HCT116 (cell line): ENCODE measurements around the gene GREM2. TPM values are rescaled to one million over a fixed set of nuclear protein-coding genes. Genes with fewer than 3 reads are reported as not detected.

ENCODE experiments used
- ATAC-seq: fragments of 200-7000 bp; cut with Tn5 transposase; 2 replicates; pipeline ENCODE4 v1.9.1; 2020; ENCODE audit warnings: mild to moderate bottlenecking, moderate library complexity
- BruUV-seq: library from RNA; stranded (reverse); fragments of 400-500 nt; replicated peaks from 2 replicates; lab custom pipeline; 2021; lab: Mats Ljungman, UMichigan
- CTCF ChIA-PET: fragments of 300-600 bp; sonication (Branson Sonifier 250); formaldehyde crosslinking; loops from one replicate; lab custom pipeline; 2021; ENCODE audit warnings: antibody characterized with exemption; lab: Charles Lee
- POLR2A ChIA-PET: fragments of 300-600, 350-600 bp; sonication (Branson Sonifier 250); formaldehyde crosslinking; loops from one replicate; lab custom pipeline; 2021; ENCODE audit warnings: antibody characterized with exemption; lab: Charles Lee
- RAD21 ChIA-PET, 2 experiments: fragments of 300-600 bp; sonication (Branson Sonifier 250); formaldehyde crosslinking; loops; one replicate each; lab custom pipeline; 2023; ENCODE audit warnings: low total read pairs in 2 of 2; ENCODE audit not compliant: uncharacterized antibody in 2 of 2, unreplicated experiment in 2 of 2, low non-redundant PET in 1 of 2; lab: Charles Lee
- DNase-seq: peaks from one replicate; pipeline ENCODE4 v3.0.0-alpha.2; 2010; ENCODE audit warnings: low read depth, low spot score
- H2AFZ ChIP-seq: fragments of 200-600 bp; shearing (Covaris generic), sonication (generic); 2 replicates; pipeline ENCODE4 v1.6.1; 2017; ENCODE audit warnings: low read depth, mixed run types, mixed read lengths, antibody characterized with exemption, low read length; ENCODE audit not compliant: poor library complexity, severe bottlenecking
- H3K27ac ChIP-seq: 2 replicates; pipeline ENCODE4 v1.5.1; 2012; ENCODE audit warnings: low read depth, low read length
- H3K27me3 ChIP-seq: fragments of 200-600 bp; sonication (generic); 2 replicates; pipeline ENCODE4 v1.6.1; 2016; ENCODE audit warnings: mixed run types, low read length, mixed read lengths; ENCODE audit not compliant: insufficient read depth
- H3K36me3 ChIP-seq, 2 experiments: fragments of 200-500 bp in 1 of 2; fragments of 200-600 bp in 1 of 2; sonication (Bioruptor generic) in 1 of 2; sonication (generic) in 1 of 2; 2 replicates each; pipeline versions ENCODE4 v1.5.1 to v1.6.1; 2014 to 2016; ENCODE audit warnings: low read length in 2 of 2, inconsistent platforms in 1 of 2, mixed read lengths in 1 of 2, mixed run types in 1 of 2; ENCODE audit not compliant: insufficient read depth in 2 of 2, control insufficient read depth in 1 of 2
- H3K4me1 ChIP-seq, 2 experiments: fragments of 200-600 bp in 1 of 2; sonication (generic) in 1 of 2; 2 replicates each; pipeline versions ENCODE4 v1.5.1 to v1.6.1; 2012 to 2017; ENCODE audit warnings: low read length in 2 of 2, inconsistent platforms in 1 of 2, mild to moderate bottlenecking in 1 of 2, mixed read lengths in 1 of 2, mixed run types in 1 of 2, moderate library complexity in 1 of 2; ENCODE audit not compliant: insufficient read depth in 2 of 2, control insufficient read depth in 1 of 2
- H3K4me2 ChIP-seq: fragments of 200-600 bp; sonication (generic); 2 replicates; pipeline ENCODE4 v1.6.1; 2017; ENCODE audit warnings: mixed run types, low read length, mixed read lengths
- H3K4me3 ChIP-seq, 2 experiments: fragments of 200-600 bp in 1 of 2; sonication (generic) in 1 of 2; replicated peaks in 1 of 2; 2 replicates each; pipeline ENCODE4 v1.5.1; 2011 to 2016; ENCODE audit warnings: low read length in 2 of 2, control low read depth in 1 of 2, low read depth in 1 of 2, mild to moderate bottlenecking in 1 of 2, mixed read lengths in 1 of 2, mixed run types in 1 of 2
- H3K79me2 ChIP-seq: fragments of 200-600 bp; sonication (generic); 2 replicates; pipeline ENCODE4 v1.6.1; 2017; ENCODE audit warnings: mild to moderate bottlenecking, mixed run types, low read length, moderate library complexity, mixed read lengths; ENCODE audit not compliant: insufficient read depth
- H3K9ac ChIP-seq: fragments of 200-600 bp; sonication (generic); 2 replicates; pipeline ENCODE4 v1.6.1; 2016; ENCODE audit warnings: low read length, mixed read lengths
- H3K9me2 ChIP-seq: fragments of 200-600 bp; sonication (generic), shearing (Covaris generic); 2 replicates; pipeline ENCODE4 v1.6.1; 2017; ENCODE audit warnings: mixed run types, mild to moderate bottlenecking, moderate library complexity; ENCODE audit not compliant: insufficient read depth
- H3K9me3 ChIP-seq, 2 experiments: fragments of 200-500 bp in 1 of 2; fragments of 200-600 bp in 1 of 2; sonication (Bioruptor generic) in 1 of 2; sonication (generic) in 1 of 2; 2 replicates each; pipeline ENCODE4 v1.6.1; 2014 to 2017; ENCODE audit warnings: low read length in 2 of 2, mixed read lengths in 2 of 2, inconsistent platforms in 1 of 2, low read depth in 1 of 2, mild to moderate bottlenecking in 1 of 2, mixed run types in 1 of 2, moderate library complexity in 1 of 2; ENCODE audit not compliant: control insufficient read depth in 1 of 2, insufficient read depth in 1 of 2
- H4K20me1 ChIP-seq: fragments of 200-600 bp; sonication (generic), shearing (Covaris generic); 2 replicates; pipeline ENCODE4 v1.6.1; 2017; ENCODE audit warnings: mixed run types, mild to moderate bottlenecking, moderate library complexity; ENCODE audit not compliant: insufficient read depth
- CBX3 ChIP-seq: IDR thresholded peaks from 2 replicates; pipeline ENCODE4 v1.6.1; 2012; ENCODE audit warnings: low read depth
- CEBPB ChIP-seq: IDR thresholded peaks from 2 replicates; pipeline ENCODE4 v1.6.1; 2012; ENCODE audit warnings: low read depth
- ELF1 ChIP-seq: IDR thresholded peaks from 2 replicates; pipeline ENCODE4 v1.6.1; 2012; ENCODE audit warnings: low read depth, borderline replicate concordance
- EZH2phosphoT487 ChIP-seq: fragments of 200-600 bp; IDR thresholded peaks from 2 replicates; pipeline ENCODE4 v1.6.1; 2018; ENCODE audit warnings: antibody characterized with exemption, borderline replicate concordance
- FOSL1 ChIP-seq: IDR thresholded peaks from 2 replicates; pipeline ENCODE4 v1.6.1; 2012; ENCODE audit warnings: low read depth
- JUND ChIP-seq: IDR thresholded peaks from 2 replicates; pipeline ENCODE4 v1.6.1; 2012
- POLR2A ChIP-seq: IDR thresholded peaks from 2 replicates; pipeline ENCODE4 v1.7.0; 2011; ENCODE audit warnings: borderline replicate concordance; ENCODE audit not compliant: insufficient read depth, insufficient read length; ENCODE audit errors: extremely low read depth
- POLR2AphosphoS5 ChIP-seq: IDR thresholded peaks from 2 replicates; pipeline ENCODE4 v1.6.1; 2011; ENCODE audit warnings: mild to moderate bottlenecking, low read depth, low read length, moderate library complexity
- TCF7L2 ChIP-seq: IDR thresholded peaks from 2 replicates; pipeline ENCODE4 v1.7.0; 2011; ENCODE audit warnings: borderline replicate concordance, inconsistent platforms; ENCODE audit not compliant: insufficient read depth, insufficient read length; ENCODE audit errors: extremely low read depth
- YY1 ChIP-seq: IDR thresholded peaks from 2 replicates; pipeline ENCODE4 v1.6.1; 2011; ENCODE audit warnings: low read length, low read depth, moderate library complexity, mild to moderate bottlenecking; ENCODE audit not compliant: insufficient replicate concordance; ENCODE audit errors: extremely low read depth
- ZFX ChIP-seq: fragments of 450-650 bp; IDR thresholded peaks from 2 replicates; pipeline ENCODE4 v1.6.1; 2017
- ZNF274 ChIP-seq: fragments of 200-500 bp; sonication (Bioruptor generic); IDR thresholded peaks from 2 replicates; pipeline ENCODE4 v1.6.1; 2014; ENCODE audit warnings: mild to moderate bottlenecking, low read depth, low read length, inconsistent platforms
- intact Hi-C: fragments of 100-400 bp; cut with micrococcal nuclease; formaldehyde crosslinking; loops from 2 replicates; pipeline ENCODE4 v1.10.0; 2022
- total RNA-seq: library from RNA; stranded (reverse); gene quantifications from one replicate; pipeline ENCODE4 v1.2.1, GENCODE V29; 2021; ENCODE audit not compliant: unreplicated experiment
- TF ChIP-seq, protein P1 (sequence below): IDR thresholded peaks from 2 replicates; pipeline ENCODE4 v1.6.1; 2011; ENCODE audit warnings: mild to moderate bottlenecking, low read length, moderate library complexity; ENCODE audit not compliant: insufficient replicate concordance; ENCODE audit errors: extremely low read depth

GREM2 gene
- total RNA-seq, 1 experiment from 2014 or later, result not detected

- no peak overlapping the region for H3K4me3 ChIP-seq
- no TSS peak for BruUV-seq
- no peak overlapping the region for H3K9ac ChIP-seq
- POLR2A ChIA-PET, result no interaction called here
- H3K27me3 ChIP-seq, result no peaks in the 10 kb centered on the region
- no peak for TF ChIP-seq EZH2phosphoT487
- TF ChIP-seq CEBPB, result no peak
- TF ChIP-seq, protein P1, sequence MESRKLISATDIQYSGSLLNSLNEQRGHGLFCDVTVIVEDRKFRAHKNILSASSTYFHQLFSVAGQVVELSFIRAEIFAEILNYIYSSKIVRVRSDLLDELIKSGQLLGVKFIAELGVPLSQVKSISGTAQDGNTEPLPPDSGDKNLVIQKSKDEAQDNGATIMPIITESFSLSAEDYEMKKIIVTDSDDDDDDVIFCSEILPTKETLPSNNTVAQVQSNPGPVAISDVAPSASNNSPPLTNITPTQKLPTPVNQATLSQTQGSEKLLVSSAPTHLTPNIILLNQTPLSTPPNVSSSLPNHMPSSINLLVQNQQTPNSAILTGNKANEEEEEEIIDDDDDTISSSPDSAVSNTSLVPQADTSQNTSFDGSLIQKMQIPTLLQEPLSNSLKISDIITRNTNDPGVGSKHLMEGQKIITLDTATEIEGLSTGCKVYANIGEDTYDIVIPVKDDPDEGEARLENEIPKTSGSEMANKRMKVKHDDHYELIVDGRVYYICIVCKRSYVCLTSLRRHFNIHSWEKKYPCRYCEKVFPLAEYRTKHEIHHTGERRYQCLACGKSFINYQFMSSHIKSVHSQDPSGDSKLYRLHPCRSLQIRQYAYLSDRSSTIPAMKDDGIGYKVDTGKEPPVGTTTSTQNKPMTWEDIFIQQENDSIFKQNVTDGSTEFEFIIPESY, result no peak
- no peak for TF ChIP-seq ZNF274
- TF ChIP-seq, all 23 proteins: peak for 0
- no peak overlapping the region for H2AFZ ChIP-seq
- no peaks in the 10 kb centered on the region for H3K36me3 ChIP-seq
- peaks cover 4 to 29% of the 10 kb centered on the region in 2 experiments; a peak in 3 of 4 replicates for H3K9me3 ChIP-seq
- ChIA-PET RAD21 (no interaction called here), CTCF (interaction anchor here (1.0 kb wide), 1 partner anchor 147 kb away, joined by 3 read pairs; no protein-coding TSS in a partner anchor)
- intact Hi-C loops, result no loop called here
- no peaks in the 10 kb centered on the region for H4K20me1 ChIP-seq
- H3K79me2 ChIP-seq, result no peaks in the 10 kb centered on the region
- H3K9me2 ChIP-seq, result no peaks in the 10 kb centered on the region
- no peak overlapping the region for H3K27ac ChIP-seq
- DNase-seq (no peak), ATAC-seq (no peak)
- no peak overlapping the region for H3K4me2 ChIP-seq
- no peaks in the 10 kb centered on the region for H3K4me1 ChIP-seq
Observed at GRCh38 chr1:240602189-240602588, 9.8 kb downstream of the GREM2 start.

DNA sequence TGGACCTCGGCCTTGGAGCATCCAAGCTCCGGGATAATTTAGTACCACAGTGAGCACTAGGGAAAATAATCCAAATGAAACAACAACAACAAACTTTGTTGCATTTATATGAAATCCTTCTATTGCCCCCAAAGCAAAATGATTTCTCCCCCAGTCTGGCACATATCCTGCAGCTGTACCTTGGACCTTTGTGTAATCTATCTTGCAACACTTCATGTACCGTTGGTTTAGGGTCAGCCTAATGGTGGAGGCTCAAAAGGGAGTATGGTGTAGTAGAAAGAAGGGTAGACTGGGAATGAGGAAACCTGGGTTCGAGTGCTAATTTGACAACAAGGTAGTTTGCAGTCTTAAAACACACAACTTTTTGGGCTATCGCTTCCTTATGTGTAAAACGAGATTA lies 12.1 kb downstream of the GREM2 start:
- H2AFZ ChIP-seq, result no peak overlapping the region
- H3K4me2 ChIP-seq, result no peak overlapping the region
- RAD21 ChIA-PET, result no interaction called here
- TF ChIP-seq ZFX, result no peak
- TF ChIP-seq YY1, result no peak
- TF ChIP-seq POLR2A, result no peak
- TF ChIP-seq TCF7L2, result no peak
- TF ChIP-seq ELF1, result no peak
- TF ChIP-seq CEBPB, result no peak
- TF ChIP-seq FOSL1, result no peak
- TF ChIP-seq CBX3, result no peak
- TF ChIP-seq POLR2AphosphoS5, result no peak
- no peak for TF ChIP-seq JUND
- no peaks in the 10 kb centered on the region for H3K79me2 ChIP-seq
- H3K4me1 ChIP-seq, result no peaks in the 10 kb centered on the region
- intact Hi-C loops, result no loop called here
- H3K4me3 ChIP-seq, result no peak overlapping the region
- DNase-seq (no peak), ATAC-seq (no peak)
- BruUV-seq, result no TSS peak
- H3K9ac ChIP-seq, result no peak overlapping the region
- CTCF ChIA-PET, result no interaction called here
- H3K27me3 ChIP-seq, result no peaks in the 10 kb centered on the region
- peaks cover 3 to 28% of the 10 kb centered on the region in 2 experiments; a peak in 2 of 4 replicates for H3K9me3 ChIP-seq
- no peaks in the 10 kb centered on the region for H4K20me1 ChIP-seq
- H3K36me3 ChIP-seq, result no peaks in the 10 kb centered on the region
- no peaks in the 10 kb centered on the region for H3K9me2 ChIP-seq
- no peak overlapping the region for H3K27ac ChIP-seq
- POLR2A ChIA-PET, result no interaction called here
